ENCODE results near the gene CRYL1. TPM values are rescaled to one million over a fixed set of nuclear protein-coding genes. Genes with fewer than 3 reads are reported as not detected.
A peak's percentile ranks its signal among the peaks of the same experiment; 100 is the strongest.

CRYL1 gene
- polyA plus RNA-seq, 2 of the 4 experiments (the other 2 are of a cell fraction) = 4.1 to 17.4 TPM

DNA sequence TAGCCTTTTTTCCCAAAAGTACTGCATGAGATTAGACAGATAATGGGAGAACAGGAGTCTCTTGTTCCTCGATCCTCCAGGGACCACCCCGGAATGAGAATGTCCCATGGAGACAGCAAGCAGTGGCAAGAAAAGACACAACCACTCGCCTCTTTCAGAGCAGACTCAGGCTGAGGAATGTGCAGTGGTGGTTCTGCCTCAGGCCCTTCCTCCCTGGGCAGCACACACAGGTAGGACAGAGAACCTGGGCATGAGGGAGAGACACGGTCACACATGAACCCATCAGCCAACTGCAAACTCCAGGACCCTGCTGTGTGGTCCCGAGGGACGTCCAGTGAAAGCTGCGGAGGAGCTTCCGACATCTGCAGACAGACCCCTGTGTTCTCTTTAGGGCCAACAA lies 31.0 kb downstream of the CRYL1 start:
- CTCF ChIA-PET = interaction anchor here (0.6 to 6.0 kb wide), 34 partner anchors 9 to 435 kb away, joined by 3 to 36 read pairs (median 4); no protein-coding TSS in a partner anchor
- 42% methylated on average over 8 of the region's 8 CpGs for WGBS (ENCODE audit: missing lambda C conversion rate)
- Histone ChIP-seq H3K4me1 (peaks cover 5% of the 10 kb centered on the region; the same call in 2 of the 3 replicates), H3K9me3 (no peaks in the 10 kb centered on the region), H3K4me3 (no peak overlapping the region), H3K4me2 (no peak overlapping the region), H3K27ac (no peak overlapping the region)
- FAIRE-seq = no peak
- ATAC-seq = peak; percentile 37 to 48; a peak in 4 of 6 replicates
- POLR2A ChIA-PET = no interaction called here
- DNase-seq (ENCODE audit: low read depth in 1 of 2, low spot score in 1 of 2) = no peak
- TF ChIP-seq JUNB (IDR thresholded peaks at IDR 0.05) (no peak), MAZ (IDR thresholded peaks at IDR 0.05; ENCODE audit: borderline replicate concordance, low read depth, low read length) (no peak), RNF2 (IDR thresholded peaks at IDR 0.05; ENCODE audit: borderline replicate concordance, low read depth) (no peak), CEBPB (IDR thresholded peaks at IDR 0.05) (no peak), JUN (IDR thresholded peaks at IDR 0.05) (no peak), HDAC2 (IDR thresholded peaks at IDR 0.05) (no peak), TP53 (CRISPR knock-in tag; IDR thresholded peaks at IDR 0.05) (no peak), RFX5 (IDR thresholded peaks at IDR 0.05) (no peak), CBX8 (IDR thresholded peaks at IDR 0.05) (no peak), FOXS1 (CRISPR knock-in tag; IDR thresholded peaks at IDR 0.05) (no peak), NFE2L2 (conservative IDR thresholded peaks at IDR 0.05; ENCODE audit: low read length) (no peak), CBX2 (IDR thresholded peaks at IDR 0.05; ENCODE audit: borderline replicate concordance, low read depth) (no peak), GATA3 (IDR thresholded peaks at IDR 0.05; ENCODE audit: borderline replicate concordance) (no peak), HOXB5 (CRISPR knock-in tag; IDR thresholded peaks at IDR 0.05) (no peak)

DNA sequence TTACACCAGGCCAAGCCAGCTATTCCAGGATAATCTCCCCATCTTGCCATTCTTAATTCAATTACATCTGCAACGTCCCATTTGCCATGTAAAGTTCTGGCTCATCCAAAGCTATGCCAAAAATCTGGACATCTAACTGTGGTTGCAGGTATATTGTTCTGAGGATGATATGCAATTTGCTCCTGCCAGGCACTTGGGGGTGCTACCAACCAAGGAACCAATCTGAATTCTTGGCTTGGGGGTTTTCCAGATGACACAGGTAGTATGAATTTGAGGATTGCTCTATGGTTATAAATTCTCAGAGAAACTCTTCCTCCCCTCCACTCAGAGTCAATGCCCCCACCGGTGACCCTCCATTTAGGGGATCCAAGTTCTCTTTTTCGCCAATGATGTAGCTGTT lies 33.0 kb downstream of the CRYL1 start:
- no peak overlapping the region for H3K4me3 ChIP-seq
- H3K9me3 ChIP-seq = no peaks in the 10 kb centered on the region
- ChIA-PET CTCF (interaction anchor here (0.6 to 6.0 kb wide), 12 partner anchors 9 to 480 kb away, joined by 3 to 36 read pairs (median 5); no protein-coding TSS in a partner anchor), POLR2A (no interaction called here)
- DNase-seq (ENCODE audit: low read depth in 1 of 2, low spot score in 1 of 2) (peak; percentile 22 to 52), FAIRE-seq (no peak), ATAC-seq (peak in 1 of 2 experiments; percentile 62; a peak in 3 of 6 replicates)
- WGBS (ENCODE audit: missing lambda C conversion rate) = 38% methylated on average over 3 of the region's 3 CpGs
- TF ChIP-seq SMC3 (IDR thresholded peaks at IDR 0.05) (peak; percentile 23; the same call in 1 of the 3 replicates), TFCP2L1 (CRISPR knock-in tag; IDR thresholded peaks at IDR 0.05) (no peak), TP53 (CRISPR knock-in tag; IDR thresholded peaks at IDR 0.05) (no peak), RNF2 (IDR thresholded peaks at IDR 0.05; ENCODE audit: borderline replicate concordance, low read depth) (no peak), EP300 (IDR thresholded peaks at IDR 0.05) (no peak), SREBF2 (IDR thresholded peaks at IDR 0.05) (no peak), RAD21 (conservative IDR thresholded peaks at IDR 0.05 in 1 of 2, IDR thresholded peaks at IDR 0.05 in 1 of 2) (peak; percentile 57 to 74), CBX8 (IDR thresholded peaks at IDR 0.05) (no peak), RARB (CRISPR knock-in tag; IDR thresholded peaks at IDR 0.05) (no peak), FOSL2 (IDR thresholded peaks at IDR 0.05) (no peak), FOSL2 (CRISPR knock-in tag; IDR thresholded peaks at IDR 0.05) (no peak), CEBPB (IDR thresholded peaks at IDR 0.05) (no peak), ZNF302 (CRISPR knock-in tag; IDR thresholded peaks at IDR 0.05) (no peak), MYC (IDR thresholded peaks at IDR 0.05; ENCODE audit: borderline replicate concordance, low read length) (no peak)
- TF ChIP-seq, protein P1, sequence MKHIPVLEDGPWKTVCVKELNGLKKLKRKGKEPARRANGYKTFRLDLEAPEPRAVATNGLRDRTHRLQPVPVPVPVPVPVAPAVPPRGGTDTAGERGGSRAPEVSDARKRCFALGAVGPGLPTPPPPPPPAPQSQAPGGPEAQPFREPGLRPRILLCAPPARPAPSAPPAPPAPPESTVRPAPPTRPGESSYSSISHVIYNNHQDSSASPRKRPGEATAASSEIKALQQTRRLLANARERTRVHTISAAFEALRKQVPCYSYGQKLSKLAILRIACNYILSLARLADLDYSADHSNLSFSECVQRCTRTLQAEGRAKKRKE (CRISPR knock-in tag; IDR thresholded peaks at IDR 0.05; ENCODE audit: low read depth) = no peak
- TF ChIP-seq, protein P2, sequence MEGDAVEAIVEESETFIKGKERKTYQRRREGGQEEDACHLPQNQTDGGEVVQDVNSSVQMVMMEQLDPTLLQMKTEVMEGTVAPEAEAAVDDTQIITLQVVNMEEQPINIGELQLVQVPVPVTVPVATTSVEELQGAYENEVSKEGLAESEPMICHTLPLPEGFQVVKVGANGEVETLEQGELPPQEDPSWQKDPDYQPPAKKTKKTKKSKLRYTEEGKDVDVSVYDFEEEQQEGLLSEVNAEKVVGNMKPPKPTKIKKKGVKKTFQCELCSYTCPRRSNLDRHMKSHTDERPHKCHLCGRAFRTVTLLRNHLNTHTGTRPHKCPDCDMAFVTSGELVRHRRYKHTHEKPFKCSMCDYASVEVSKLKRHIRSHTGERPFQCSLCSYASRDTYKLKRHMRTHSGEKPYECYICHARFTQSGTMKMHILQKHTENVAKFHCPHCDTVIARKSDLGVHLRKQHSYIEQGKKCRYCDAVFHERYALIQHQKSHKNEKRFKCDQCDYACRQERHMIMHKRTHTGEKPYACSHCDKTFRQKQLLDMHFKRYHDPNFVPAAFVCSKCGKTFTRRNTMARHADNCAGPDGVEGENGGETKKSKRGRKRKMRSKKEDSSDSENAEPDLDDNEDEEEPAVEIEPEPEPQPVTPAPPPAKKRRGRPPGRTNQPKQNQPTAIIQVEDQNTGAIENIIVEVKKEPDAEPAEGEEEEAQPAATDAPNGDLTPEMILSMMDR (IDR thresholded peaks at IDR 0.05) = peak; percentile 43
- TF ChIP-seq, protein P3, sequence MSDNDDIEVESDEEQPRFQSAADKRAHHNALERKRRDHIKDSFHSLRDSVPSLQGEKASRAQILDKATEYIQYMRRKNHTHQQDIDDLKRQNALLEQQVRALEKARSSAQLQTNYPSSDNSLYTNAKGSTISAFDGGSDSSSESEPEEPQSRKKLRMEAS (IDR thresholded peaks at IDR 0.05) = no peak
- TF ChIP-seq, protein P4, sequence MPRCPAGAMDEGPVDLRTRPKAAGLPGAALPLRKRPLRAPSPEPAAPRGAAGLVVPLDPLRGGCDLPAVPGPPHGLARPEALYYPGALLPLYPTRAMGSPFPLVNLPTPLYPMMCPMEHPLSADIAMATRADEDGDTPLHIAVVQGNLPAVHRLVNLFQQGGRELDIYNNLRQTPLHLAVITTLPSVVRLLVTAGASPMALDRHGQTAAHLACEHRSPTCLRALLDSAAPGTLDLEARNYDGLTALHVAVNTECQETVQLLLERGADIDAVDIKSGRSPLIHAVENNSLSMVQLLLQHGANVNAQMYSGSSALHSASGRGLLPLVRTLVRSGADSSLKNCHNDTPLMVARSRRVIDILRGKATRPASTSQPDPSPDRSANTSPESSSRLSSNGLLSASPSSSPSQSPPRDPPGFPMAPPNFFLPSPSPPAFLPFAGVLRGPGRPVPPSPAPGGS (IDR thresholded peaks at IDR 0.05) = no peak
- H3K4me2 ChIP-seq = no peak overlapping the region
- 0 out of 6 replicates have a peak overlapping the region, but pooled peaks of 1 of the 2 experiments have one; percentile 30 for H3K27ac ChIP-seq
- H3K4me1 ChIP-seq = peaks cover 5% of the 10 kb centered on the region; the same call in 2 of the 3 replicates
